HepG2 (cell line): Measurements from ENCODE around the gene SLX9. TPM values are rescaled to one million over a fixed set of nuclear protein-coding genes. Genes with fewer than 3 reads are reported as not detected.

Source experiments
- ATAC-seq: fragments of 200-7000 bp; cut with Tn5 transposase; 3 replicates; pipeline ENCODE4 v1.9.1; 2020; ENCODE audit warnings: mild to moderate bottlenecking, moderate library complexity
- BruUV-seq: library from RNA; stranded (reverse); fragments of 400-500 nt; replicated peaks from 2 replicates; lab custom pipeline; 2021; lab: Mats Ljungman, UMichigan
- CTCF ChIA-PET: fragments of 300-600 bp; formaldehyde crosslinking; extraction: SDS; loops from one replicate; lab custom pipeline; 2021; ENCODE audit warnings: low total read pairs, inconsistent platforms, low intra/inter-chr PET ratio; lab: Yijun Ruan, JAX
- POLR2A ChIA-PET: fragments of 350-600 bp; sonication (Branson Sonifier 250); formaldehyde crosslinking; loops from one replicate; lab custom pipeline; 2020; ENCODE audit warnings: antibody characterized with exemption, inconsistent platforms; lab: Yijun Ruan, JAX
- DNase-seq: peaks from one replicate; pipeline ENCODE4 v3.0.0-alpha.2; 2015; ENCODE audit warnings: low spot score
- FAIRE-seq: peaks from 3 replicates; lab custom pipeline; 2011; peaks lifted over from hg19 to GRCh38; lab: Jason Lieb, UNC
- H2AFZ ChIP-seq: one replicate; pipeline ENCODE4 v1.6.1; 2011; ENCODE audit warnings: low read length, inconsistent platforms
- H3K27ac ChIP-seq: fragments of 300-600 bp; 3 replicates; pipeline ENCODE4 v1.8.0; 2011; ENCODE audit warnings: mixed run types, mild to moderate bottlenecking, mixed read lengths, low read length, inconsistent platforms; ENCODE audit not compliant: insufficient read depth; ENCODE audit errors: extremely low read length
- H3K27me3 ChIP-seq, 2 experiments: fragments of 200-600 bp in 1 of 2; 2 replicates in 1 of 2; 3 replicates in 1 of 2; pipeline versions ENCODE4 v1.6.0 to v1.8.0; 2011; ENCODE audit warnings: low read length in 2 of 2, mild to moderate bottlenecking in 2 of 2, moderate library complexity in 2 of 2, inconsistent platforms in 1 of 2; ENCODE audit not compliant: insufficient read depth in 2 of 2, control insufficient read depth in 1 of 2
- H3K36me3 ChIP-seq, 2 experiments: fragments of 200-600 bp in 1 of 2; replicated peaks in 1 of 2; 2 replicates in 1 of 2; 3 replicates in 1 of 2; pipeline versions ENCODE4 v1.5.1 to v1.8.0; 2011; ENCODE audit warnings: low read length in 2 of 2, inconsistent platforms in 1 of 2; ENCODE audit not compliant: insufficient read depth in 2 of 2, control insufficient read depth in 1 of 2
- H3K4me1 ChIP-seq: 2 replicates; pipeline ENCODE4 v1.5.1; 2012; ENCODE audit warnings: low read length, inconsistent platforms; ENCODE audit not compliant: insufficient read depth
- H3K4me2 ChIP-seq: 2 replicates; pipeline ENCODE4 v1.6.0; 2011; ENCODE audit warnings: low read depth, low read length, inconsistent platforms
- H3K4me3 ChIP-seq, 3 experiments: fragments of 200-600 bp in 1 of 3; sonication (generic), shearing (Covaris generic) in 1 of 3; replicated peaks in 1 of 3; 2 replicates each; pipeline ENCODE4 v1.5.1; 2011 to 2016; ENCODE audit warnings: low read length in 3 of 3, inconsistent platforms in 2 of 3, low read depth in 2 of 3, mild to moderate bottlenecking in 2 of 3, control low read depth in 1 of 3, mixed read lengths in 1 of 3; ENCODE audit not compliant: insufficient read depth in 1 of 3
- H3K79me2 ChIP-seq: one replicate; pipeline ENCODE4 v1.6.1; 2011; ENCODE audit warnings: low read length, inconsistent platforms; ENCODE audit not compliant: insufficient read depth
- H3K9ac ChIP-seq: 2 replicates; pipeline ENCODE4 v1.6.0; 2011; ENCODE audit warnings: mild to moderate bottlenecking, low read depth, low read length, inconsistent platforms; ENCODE audit not compliant: insufficient read depth
- H3K9me3 ChIP-seq: 2 replicates; pipeline ENCODE4 v1.5.1; 2012; ENCODE audit warnings: mild to moderate bottlenecking, low read length
- H4K20me1 ChIP-seq: 2 replicates; pipeline ENCODE4 v1.6.0; 2011; ENCODE audit warnings: inconsistent platforms, mild to moderate bottlenecking, low read length, moderate library complexity; ENCODE audit not compliant: insufficient read depth
- CEBPG ChIP-seq: IDR thresholded peaks from 2 replicates; pipeline ENCODE4 v1.6.1; 2016
- ISL2 ChIP-seq: sonication (generic); formaldehyde crosslinking; IDR thresholded peaks from 2 replicates; pipeline ENCODE4 v1.5.0; 2020; ENCODE audit warnings: missing genetic modification reagents
- PRMT3 ChIP-seq: sonication (generic); formaldehyde crosslinking; IDR thresholded peaks from 2 replicates; pipeline ENCODE4 v1.8.1; 2022; ENCODE audit warnings: low read depth, mild to moderate bottlenecking, moderate library complexity, missing genetic modification reagents, borderline replicate concordance
- THYN1 ChIP-seq: sonication (generic); formaldehyde crosslinking; IDR thresholded peaks from 2 replicates; pipeline ENCODE4 v1.8.1; 2023; ENCODE audit warnings: low read depth, mild to moderate bottlenecking, moderate library complexity, missing genetic modification reagents, borderline replicate concordance
- ZFX ChIP-seq: sonication (generic); formaldehyde crosslinking; IDR thresholded peaks from 2 replicates; pipeline ENCODE4 v1.4.0; 2020; ENCODE audit warnings: mild to moderate bottlenecking, low read depth, missing genetic modification reagents, moderate library complexity
- ZNF33B ChIP-seq: sonication (generic); formaldehyde crosslinking; IDR thresholded peaks from 2 replicates; pipeline ENCODE4 v1.5.1; 2020; ENCODE audit warnings: mild to moderate bottlenecking, missing genetic modification reagents
- ZNF746 ChIP-seq: sonication (generic); formaldehyde crosslinking; IDR thresholded peaks from 2 replicates; pipeline ENCODE4 v1.8.0; 2022; ENCODE audit warnings: mild to moderate bottlenecking, missing genetic modification reagents
- ZSCAN31 ChIP-seq: sonication (generic); formaldehyde crosslinking; IDR thresholded peaks from 2 replicates; pipeline ENCODE4 v1.5.0; 2020; ENCODE audit warnings: low read depth, mild to moderate bottlenecking, missing genetic modification reagents
- WGBS: methylation state at CpG from one replicate; pipeline ENCODE4 v1.1.6; 2017; ENCODE audit warnings: low lambda C conversion rate; 5-methylcytosine and 5-hydroxymethylcytosine counted together
- in situ Hi-C: cut with HindIII; loops from 2 replicates; pipeline ENCODE4 v1.10.0; 2017; ENCODE audit warnings: low pct_unique_long_range_greater_than_20kb; ENCODE audit not compliant: extremely low pct_ligation_motif_present
- intact Hi-C: fragments of 100-400 bp; cut with micrococcal nuclease; formaldehyde crosslinking; loops from one replicate; pipeline ENCODE4 v1.10.0; 2022; ENCODE audit not compliant: unreplicated experiment
- polyA plus RNA-seq, 8 experiments: library from polyadenylated mRNA; depleted of rRNA in 3 of 8; stranded (reverse) in 7 of 8; unstranded in 1 of 8; fragments of >200 nt; fragmentation: Illumina TruSeq in 4 of 8; extraction: Trizol in 4 of 8; gene quantifications; 2 replicates each; pipeline versions ENCODE4 v1.2.1 to v1.2.3, GENCODE V29; 2011 to 2016; ENCODE audit warnings: low read depth in 4 of 8, missing spikeins in 1 of 8, mixed read lengths in 1 of 8; ENCODE audit not compliant: insufficient read depth in 1 of 8
- total RNA-seq, 5 experiments: library from RNA; depleted of rRNA; stranded (reverse); fragments of >200 nt; fragmentation: Illumina TruSeq; extraction: Trizol; gene quantifications; 2 replicates each; pipeline ENCODE4 v1.2.3, GENCODE V29; 2016; ENCODE audit warnings: low read depth in 1 of 5
- TF ChIP-seq, protein P1 (sequence below): sonication (generic); formaldehyde crosslinking; conservative IDR thresholded peaks from 2 replicates; pipeline ENCODE4 v1.8.1; 2023; ENCODE audit warnings: missing genetic modification reagents

Gene SLX9
- total and polyA plus RNA-seq, 2 of the 13 experiments (the other 11 are each of a cell fraction or from before 2014, with no cell fraction given): 21.0 to 47.1 TPM

DNA sequence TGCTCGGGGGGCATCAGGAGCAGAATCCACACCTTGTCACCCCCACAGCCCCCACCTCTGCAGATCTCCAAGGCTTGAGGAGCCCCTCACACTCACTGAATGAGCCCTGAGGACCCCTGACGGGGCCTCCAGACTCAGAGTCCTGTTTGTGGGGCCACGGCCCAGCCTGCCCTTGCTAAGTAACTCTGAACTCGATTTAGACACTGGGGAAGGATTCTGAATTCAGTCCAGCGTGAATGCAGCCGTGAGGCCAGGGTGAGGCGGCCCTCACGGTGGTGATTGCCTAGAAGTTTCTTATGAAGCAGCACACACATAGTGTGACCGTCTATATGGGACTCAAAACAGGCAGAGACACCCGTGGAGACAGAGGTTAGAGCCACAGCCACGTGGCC lies 75.6 kb downstream of the SLX9 start:
- H3K27me3 ChIP-seq: peaks cover 0 to 16% of the 10 kb centered on the region in 2 experiments; a peak in 1 of 5 replicates
- H3K4me2 ChIP-seq: peak overlapping the region; percentile 97
- H3K9me3 ChIP-seq: no peaks in the 10 kb centered on the region
- no peak overlapping the region for H3K27ac ChIP-seq
- no peaks in the 10 kb centered on the region for H3K79me2 ChIP-seq
- in situ Hi-C loops: no loop called here
- ATAC-seq: no peak
- H3K9ac ChIP-seq: peak overlapping the region; percentile 13; the same call in 1 of the 2 replicates
- peaks cover 77% of the 10 kb centered on the region for H3K4me1 ChIP-seq
- no peak for DNase-seq
- ChIA-PET CTCF (no interaction called here), POLR2A (interaction anchor here (1.4 to 7.0 kb wide), 4 partner anchors 12 to 61 kb away, joined by 4 to 141 read pairs (median 17); partner anchors contain the start of gene ADARB1)
- 24% methylated on average over 8 of the region's 11 CpGs for WGBS
- no peaks in the 10 kb centered on the region for H4K20me1 ChIP-seq
- peak overlapping the region in 1 of 3 experiments; percentile 32; a peak in 2 of 6 replicates for H3K4me3 ChIP-seq
- no peaks in the 10 kb centered on the region for H3K36me3 ChIP-seq
- BruUV-seq: no TSS peak
- TF ChIP-seq ZNF746 (CRISPR knock-in tag): no peak
- TF ChIP-seq, protein P1, sequence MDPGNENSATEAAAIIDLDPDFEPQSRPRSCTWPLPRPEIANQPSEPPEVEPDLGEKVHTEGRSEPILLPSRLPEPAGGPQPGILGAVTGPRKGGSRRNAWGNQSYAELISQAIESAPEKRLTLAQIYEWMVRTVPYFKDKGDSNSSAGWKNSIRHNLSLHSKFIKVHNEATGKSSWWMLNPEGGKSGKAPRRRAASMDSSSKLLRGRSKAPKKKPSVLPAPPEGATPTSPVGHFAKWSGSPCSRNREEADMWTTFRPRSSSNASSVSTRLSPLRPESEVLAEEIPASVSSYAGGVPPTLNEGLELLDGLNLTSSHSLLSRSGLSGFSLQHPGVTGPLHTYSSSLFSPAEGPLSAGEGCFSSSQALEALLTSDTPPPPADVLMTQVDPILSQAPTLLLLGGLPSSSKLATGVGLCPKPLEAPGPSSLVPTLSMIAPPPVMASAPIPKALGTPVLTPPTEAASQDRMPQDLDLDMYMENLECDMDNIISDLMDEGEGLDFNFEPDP: 0 out of 2 replicates have a peak, but pooled peaks have one; percentile 30
- TF ChIP-seq ZNF33B (CRISPR knock-in tag): no peak
- peak; percentile 30; the same call in 1 of the 2 replicates for TF ChIP-seq ZFX (CRISPR knock-in tag)
- TF ChIP-seq, all 625 proteins: peak for 2
- intact Hi-C loops: loop anchor here (10.0 kb wide), 1 partner anchor 59 kb away; the partner anchor contains the start of gene ADARB1
- no peak for FAIRE-seq
- H2AFZ ChIP-seq: no peak overlapping the region

DNA sequence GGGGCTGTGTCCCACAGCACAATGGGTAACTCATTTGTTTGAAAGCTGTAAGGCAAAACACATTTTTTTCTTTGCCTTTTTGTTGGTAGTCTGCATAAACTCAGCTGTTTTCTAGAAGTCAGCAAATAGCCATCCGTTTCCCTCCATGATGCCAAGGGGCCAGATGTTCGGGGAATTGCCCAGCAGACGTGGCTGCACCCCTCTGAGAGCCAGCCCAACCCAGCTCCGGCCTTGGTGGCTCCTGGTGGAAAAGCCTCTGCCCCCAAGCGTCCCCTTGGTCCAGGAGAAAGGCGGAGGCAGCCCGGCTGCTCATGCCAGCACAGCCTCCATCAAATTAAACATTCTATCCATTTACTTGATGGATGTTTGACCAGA lies 76.2 kb downstream of the SLX9 start:
- Histone ChIP-seq H3K4me1 (peaks cover 77% of the 10 kb centered on the region), H3K79me2 (no peaks in the 10 kb centered on the region), H3K4me3 (peak overlapping the region in 1 of 3 experiments; percentile 32; a peak in 1 of 6 replicates), H2AFZ (no peak overlapping the region), H4K20me1 (no peaks in the 10 kb centered on the region), H3K9ac (no peak overlapping the region; the same call in 1 of the 2 replicates), H3K36me3 (no peaks in the 10 kb centered on the region), H3K9me3 (no peaks in the 10 kb centered on the region), H3K27me3 (peaks cover 0 to 16% of the 10 kb centered on the region in 2 experiments; a peak in 1 of 5 replicates), H3K27ac (no peak overlapping the region), H3K4me2 (no peak overlapping the region)
- WGBS: 36% methylated on average over 7 of the region's 7 CpGs
- no peak for FAIRE-seq
- intact Hi-C loops (loop anchor here (10.0 kb wide), 1 partner anchor 59 kb away; the partner anchor contains the start of gene ADARB1), in situ Hi-C loops (no loop called here)
- no peak for ATAC-seq
- ChIA-PET CTCF (no interaction called here), POLR2A (interaction anchor here (1.0 to 7.0 kb wide), 2 partner anchors 15 to 31 kb away, joined by 3 to 141 read pairs; no protein-coding TSS in a partner anchor)
- no TSS peak for BruUV-seq
- no peak for DNase-seq
- no peak for TF ChIP-seq CEBPG (CRISPR knock-in tag)
- no peak for TF ChIP-seq ISL2 (CRISPR knock-in tag)
- no peak for TF ChIP-seq THYN1 (CRISPR knock-in tag)
- TF ChIP-seq ZSCAN31 (CRISPR knock-in tag): no peak
- TF ChIP-seq PRMT3 (CRISPR knock-in tag): no peak
